OCI-LY3 (cell line): ENCODE measurements around the gene HECTD1.
"Not testable (repeated sequence)": the region's sequence is repeated elsewhere in the genome, so short reads cannot be mapped to it uniquely, and the experiment has no call there.

Experiments
- CTCF ChIP-seq: fragments of 200-600, 300-600 bp; sonication (generic); IDR thresholded peaks from 2 replicates; pipeline ENCODE4 v1.5.1; 2014; ENCODE audit warnings: antibody characterized with exemption, low read length, low read depth
- EZH2phosphoT487 ChIP-seq: fragments of 200-600 bp; shearing (Covaris generic); IDR thresholded peaks from 2 replicates; pipeline ENCODE4 v1.6.1; 2018; ENCODE audit warnings: antibody characterized with exemption, mixed run types, low read depth

DNA sequence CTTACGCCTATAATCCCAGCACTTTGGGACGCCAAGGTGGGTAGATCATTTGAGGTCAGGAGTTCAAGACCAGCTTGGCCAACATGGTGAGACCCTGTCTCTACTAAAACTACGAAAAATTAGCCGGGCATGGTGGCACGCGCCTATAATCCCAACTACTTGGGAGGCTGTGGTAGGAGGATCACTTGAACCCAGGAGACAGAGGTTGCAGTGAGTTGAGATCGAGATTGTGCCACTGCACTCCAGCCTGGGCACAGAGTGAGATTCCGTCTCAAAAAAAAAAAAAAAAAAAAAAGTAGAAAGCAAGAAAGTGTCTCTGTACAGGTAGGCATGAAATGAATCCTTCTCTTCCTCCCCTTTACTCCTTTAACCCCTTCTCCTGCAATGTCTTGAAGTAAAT lies 111.8 kb downstream of the HECTD1 start:
- TF ChIP-seq CTCF, EZH2phosphoT487: not testable (repeated sequence)
